ENCODE results near the gene ANKRD63.

ANKRD63 gene

GRCh38 chr15:40282869-40283614, at the start of gene ANKRD63:
ANKRD63 (minus strand) TSS chr15:40283064; CDS start chr15:40282586, 478 bp downstream.
- in situ Hi-C loops (cut with HindIII; ENCODE audit: low sequenced_read_pairs): no loop called here

- in situ Hi-C loops (cut with HindIII; ENCODE audit: low sequenced_read_pairs): no loop called here
Observed at GRCh38 chr15:40332113-40332781, 49.4 kb upstream of the ANKRD63 start.

GRCh38 chr15:40331637-40332036, 48.8 kb upstream of the ANKRD63 start:
- in situ Hi-C loops (cut with HindIII; ENCODE audit: low sequenced_read_pairs): no loop called here

- in situ Hi-C loops (cut with HindIII; ENCODE audit: low sequenced_read_pairs): no loop called here
Observed at GRCh38 chr15:40331026-40331425, 48.2 kb upstream of the ANKRD63 start.

- in situ Hi-C loops (cut with HindIII; ENCODE audit: low sequenced_read_pairs): no loop called here
Observed at GRCh38 chr15:40330368-40330836, 47.5 kb upstream of the ANKRD63 start.

- in situ Hi-C loops (cut with HindIII; ENCODE audit: low sequenced_read_pairs): loop anchor here (5.0 kb wide), 1 partner anchor 92 kb away; no protein-coding TSS in a partner anchor
Observed at GRCh38 chr15:40329804-40330203, 46.9 kb upstream of the ANKRD63 start.

GRCh38 chr15:40328751-40329150, 45.9 kb upstream of the ANKRD63 start:
- in situ Hi-C loops (cut with HindIII; ENCODE audit: low sequenced_read_pairs): loop anchor here (5.0 kb wide), 1 partner anchor 94 kb away; no protein-coding TSS in a partner anchor

GRCh38 chr15:40328176-40328575, 45.3 kb upstream of the ANKRD63 start:
- in situ Hi-C loops (cut with HindIII; ENCODE audit: low sequenced_read_pairs): loop anchor here (5.0 kb wide), 1 partner anchor 94 kb away; no protein-coding TSS in a partner anchor

- in situ Hi-C loops (cut with HindIII; ENCODE audit: low sequenced_read_pairs): loop anchor here (5.0 kb wide), 1 partner anchor 95 kb away; no protein-coding TSS in a partner anchor
Observed at GRCh38 chr15:40327457-40327856, 44.6 kb upstream of the ANKRD63 start.

- in situ Hi-C loops (cut with HindIII; ENCODE audit: low sequenced_read_pairs): loop anchor here (5.0 kb wide), 1 partner anchor 97 kb away; no protein-coding TSS in a partner anchor
Observed at GRCh38 chr15:40325700-40326099, 42.8 kb upstream of the ANKRD63 start.

- in situ Hi-C loops (cut with HindIII; ENCODE audit: low sequenced_read_pairs): loop anchor here (5.0 kb wide), 1 partner anchor 97 kb away; no protein-coding TSS in a partner anchor
Observed at GRCh38 chr15:40325188-40325587, 42.3 kb upstream of the ANKRD63 start.

- in situ Hi-C loops (cut with HindIII; ENCODE audit: low sequenced_read_pairs): loop anchor here (5.0 kb wide), 1 partner anchor 33 kb away; the partner anchor contains the start of gene DISP2
Observed at GRCh38 chr15:40323953-40324937, 41.4 kb upstream of the ANKRD63 start.

- in situ Hi-C loops (cut with HindIII; ENCODE audit: low sequenced_read_pairs): loop anchor here (5.0 kb wide), 1 partner anchor 34 kb away; the partner anchor contains the start of gene DISP2
Observed at GRCh38 chr15:40323239-40323952, 40.5 kb upstream of the ANKRD63 start, which contains the start of gene INAFM2. INAFM2 (plus strand) TSS chr15:40323692; CDS start chr15:40324056, 364 bp downstream.

- in situ Hi-C loops (cut with HindIII; ENCODE audit: low sequenced_read_pairs): loop anchor here (5.0 kb wide), 1 partner anchor 35 kb away; the partner anchor contains the start of gene DISP2
Observed at GRCh38 chr15:40322531-40323238, 39.8 kb upstream of the ANKRD63 start.

- in situ Hi-C loops (cut with HindIII; ENCODE audit: low sequenced_read_pairs): loop anchor here (5.0 kb wide), 1 partner anchor 36 kb away; the partner anchor contains the start of gene DISP2
Observed at GRCh38 chr15:40320931-40321371, 38.1 kb upstream of the ANKRD63 start.

GRCh38 chr15:40320409-40320808, 37.5 kb upstream of the ANKRD63 start:
- in situ Hi-C loops (cut with HindIII; ENCODE audit: low sequenced_read_pairs): loop anchor here (5.0 kb wide), 1 partner anchor 37 kb away; the partner anchor contains the start of gene DISP2

GRCh38 chr15:40317580-40317979, 34.7 kb upstream of the ANKRD63 start:
- in situ Hi-C loops (cut with HindIII; ENCODE audit: low sequenced_read_pairs): no loop called here

- in situ Hi-C loops (cut with HindIII; ENCODE audit: low sequenced_read_pairs): no loop called here
Observed at GRCh38 chr15:40316931-40317330, 34.1 kb upstream of the ANKRD63 start.
